Calu3 (cell line): ENCODE measurements around the gene TAF11L5. TPM values are rescaled to one million over a fixed set of nuclear protein-coding genes. Genes with fewer than 3 reads are reported as not detected.
"Not testable (repeated sequence)": the region's sequence is repeated elsewhere in the genome, so short reads cannot be mapped to it uniquely, and the experiment has no call there.

Experiments used
- Bru-seq: library from RNA; stranded (reverse); fragments of 400-500 nt; gene quantifications from one replicate; lab custom pipeline; 2021; lab: Mats Ljungman, UMichigan
- BruChase-seq, 2 experiments: library from RNA; stranded (reverse); fragments of 400-500 nt; gene quantifications; one replicate each; lab custom pipeline; 2021; lab: Mats Ljungman, UMichigan
- BruUV-seq: library from RNA; stranded (reverse); fragments of 400-500 nt; replicated peaks from 2 replicates; lab custom pipeline; 2021; lab: Mats Ljungman, UMichigan
- CTCF ChIA-PET: fragments of 300-600 bp; sonication (Branson Sonifier 250); formaldehyde crosslinking; loops from one replicate; lab custom pipeline; 2022; ENCODE audit warnings: antibody characterized with exemption; lab: Charles Lee
- DNase-seq: peaks from one replicate; pipeline ENCODE4 v3.0.0; 2022
- H3K27ac Mint-ChIP-seq: one replicate; pipeline ENCODE4 v1.8.0; 2022; ENCODE audit warnings: mixed read lengths; ENCODE audit not compliant: unreplicated experiment
- H3K27me3 Mint-ChIP-seq: one replicate; pipeline ENCODE4 v1.8.0; 2022; ENCODE audit warnings: mixed read lengths; ENCODE audit not compliant: unreplicated experiment
- H3K36me3 Mint-ChIP-seq: one replicate; pipeline ENCODE4 v1.8.0; 2022; ENCODE audit warnings: mild to moderate bottlenecking, moderate library complexity, mixed read lengths; ENCODE audit not compliant: insufficient read depth, unreplicated experiment
- H3K4me1 Mint-ChIP-seq: one replicate; pipeline ENCODE4 v1.8.0; 2022; ENCODE audit warnings: mild to moderate bottlenecking, low read depth, mixed read lengths; ENCODE audit not compliant: unreplicated experiment
- H3K4me3 Mint-ChIP-seq: one replicate; pipeline ENCODE4 v1.8.0; 2022; ENCODE audit warnings: mild to moderate bottlenecking, low read depth, moderate library complexity, mixed read lengths; ENCODE audit not compliant: unreplicated experiment
- H3K9me3 Mint-ChIP-seq: one replicate; pipeline ENCODE4 v1.8.0; 2022; ENCODE audit warnings: low read depth, mixed read lengths; ENCODE audit not compliant: unreplicated experiment
- intact Hi-C: fragments of 100-400 bp; cut with micrococcal nuclease; formaldehyde crosslinking; loops from one replicate; pipeline ENCODE4 v1.10.0; 2022; ENCODE audit not compliant: unreplicated experiment
- long read RNA-seq: library from polyadenylated mRNA; stranded (forward); transcript quantifications from one replicate; pipeline ENCODE4 v2.0.0, GENCODE V29; 2022
- total RNA-seq: library from RNA; stranded (reverse); gene quantifications from 2 replicates; pipeline ENCODE4 v1.2.3, GENCODE V29; 2022
- TF ChIP-seq, protein P1 (sequence below): fragments of 200-600 bp; IDR thresholded peaks from one replicate; pipeline ENCODE4 v1.8.0; 2022; ENCODE audit warnings: antibody characterized with exemption; ENCODE audit not compliant: unreplicated experiment

The TAF11L5 gene
- total RNA-seq, result not detected in 2 replicates
- not detected for Bru-seq, nascent RNA
- not detected for BruChase-seq, experiment 1, labeled RNA remaining after a 6-hour chase
- not detected for BruChase-seq, experiment 2, labeled RNA remaining after a 2-hour chase
- long read RNA-seq, result 0 reads

DNA sequence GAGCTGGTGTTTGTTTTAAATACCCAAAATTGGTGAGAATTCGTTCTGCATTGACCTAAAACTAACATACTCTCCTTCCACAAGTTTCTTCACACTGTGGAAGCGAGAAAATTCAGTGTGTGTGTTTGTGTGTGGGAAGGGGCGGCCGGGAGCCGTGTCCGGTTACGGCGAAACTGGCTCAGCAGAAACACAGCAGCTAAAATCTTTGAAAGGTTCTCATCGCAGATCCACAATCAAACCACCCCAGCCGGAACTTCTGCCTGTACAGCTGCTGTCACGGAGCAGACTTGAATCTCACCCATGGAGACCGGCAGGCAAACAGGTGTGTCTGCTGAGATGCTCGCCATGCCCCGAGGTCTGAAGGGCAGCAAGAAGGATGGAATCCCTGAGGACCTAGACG, at the start of gene TAF11L5:
TAF11L5 (plus strand) TSS at position 301 of the 400 bp plus-strand sequence.
- intact Hi-C loops, BruUV-seq, H3K4me1 Mint-ChIP-seq, DNase-seq, H3K27ac Mint-ChIP-seq, H3K4me3 Mint-ChIP-seq, H3K36me3 Mint-ChIP-seq, H3K9me3 Mint-ChIP-seq, H3K27me3 Mint-ChIP-seq, CTCF ChIA-PET: not testable (repeated sequence)

DNA sequence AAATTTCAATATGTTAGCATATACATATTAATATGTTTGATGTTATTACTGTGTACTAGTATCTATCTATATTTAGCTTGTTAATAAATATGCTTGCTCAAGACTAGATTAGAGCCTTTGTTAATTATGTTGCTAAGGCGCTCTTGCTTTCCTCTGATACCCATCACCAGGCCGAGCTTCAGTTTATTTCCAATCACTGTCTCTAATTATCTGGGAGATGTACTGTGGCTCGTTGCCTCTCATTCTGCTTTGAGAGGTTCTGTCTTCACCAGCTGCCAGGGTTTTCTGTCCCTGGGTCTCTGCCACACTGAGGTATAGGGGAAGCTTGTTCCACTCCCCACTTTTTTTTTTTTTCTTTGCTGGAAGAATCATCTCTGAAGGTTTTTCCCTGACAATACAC, 48.0 kb upstream of the TAF11L5 start:
- H3K27ac Mint-ChIP-seq, result no peak overlapping the region
- no peak overlapping the region for H3K4me3 Mint-ChIP-seq
- CTCF ChIA-PET, result no interaction called here
- H3K4me1 Mint-ChIP-seq, result no peaks in the 10 kb centered on the region
- DNase-seq, result no peak
- H3K27me3 Mint-ChIP-seq, result peaks cover 35% of the 10 kb centered on the region
- BruUV-seq, result no TSS peak
- intact Hi-C loops, result no loop called here
- TF ChIP-seq, protein P1, sequence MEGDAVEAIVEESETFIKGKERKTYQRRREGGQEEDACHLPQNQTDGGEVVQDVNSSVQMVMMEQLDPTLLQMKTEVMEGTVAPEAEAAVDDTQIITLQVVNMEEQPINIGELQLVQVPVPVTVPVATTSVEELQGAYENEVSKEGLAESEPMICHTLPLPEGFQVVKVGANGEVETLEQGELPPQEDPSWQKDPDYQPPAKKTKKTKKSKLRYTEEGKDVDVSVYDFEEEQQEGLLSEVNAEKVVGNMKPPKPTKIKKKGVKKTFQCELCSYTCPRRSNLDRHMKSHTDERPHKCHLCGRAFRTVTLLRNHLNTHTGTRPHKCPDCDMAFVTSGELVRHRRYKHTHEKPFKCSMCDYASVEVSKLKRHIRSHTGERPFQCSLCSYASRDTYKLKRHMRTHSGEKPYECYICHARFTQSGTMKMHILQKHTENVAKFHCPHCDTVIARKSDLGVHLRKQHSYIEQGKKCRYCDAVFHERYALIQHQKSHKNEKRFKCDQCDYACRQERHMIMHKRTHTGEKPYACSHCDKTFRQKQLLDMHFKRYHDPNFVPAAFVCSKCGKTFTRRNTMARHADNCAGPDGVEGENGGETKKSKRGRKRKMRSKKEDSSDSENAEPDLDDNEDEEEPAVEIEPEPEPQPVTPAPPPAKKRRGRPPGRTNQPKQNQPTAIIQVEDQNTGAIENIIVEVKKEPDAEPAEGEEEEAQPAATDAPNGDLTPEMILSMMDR, result no peak
- H3K36me3 Mint-ChIP-seq, result no peaks in the 10 kb centered on the region
- H3K9me3 Mint-ChIP-seq, result no peaks in the 10 kb centered on the region

DNA sequence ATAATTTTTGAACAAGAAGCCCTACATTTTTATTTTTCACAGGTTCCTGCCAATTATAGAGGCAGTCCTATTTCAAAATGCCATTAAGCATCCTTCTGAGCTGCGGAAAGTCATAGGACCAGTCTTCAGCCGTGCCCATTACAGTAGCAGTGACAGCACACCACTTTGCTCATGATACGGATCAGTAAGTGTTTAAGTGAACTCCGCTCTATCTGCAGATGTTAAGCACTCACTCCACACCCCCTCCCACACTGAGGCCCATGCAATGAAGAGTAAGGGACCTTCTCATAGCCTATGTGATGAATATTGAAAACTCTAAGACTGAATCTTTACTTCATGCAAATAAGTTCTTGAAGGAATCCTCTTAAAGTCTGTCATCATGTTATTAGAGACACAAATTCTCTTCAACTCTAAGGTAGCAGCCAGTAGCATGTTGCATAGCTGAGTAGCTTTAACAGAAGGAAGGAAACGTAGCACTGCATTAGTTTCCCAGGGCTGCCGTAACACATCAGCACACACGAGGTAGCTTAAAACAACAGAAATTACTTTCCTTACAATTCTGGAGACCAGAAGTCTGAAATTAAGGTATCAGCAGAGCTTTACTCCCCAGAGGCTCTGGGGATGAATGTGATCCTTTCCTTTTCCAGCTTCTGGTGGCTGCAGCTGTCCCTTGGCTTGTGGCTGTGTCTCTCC, 47.3 kb upstream of the TAF11L5 start:
- Mint-ChIP-seq H3K4me1 (no peaks in the 10 kb centered on the region), H3K27me3 (peaks cover 37% of the 10 kb centered on the region), H3K4me3 (no peak overlapping the region), H3K9me3 (no peaks in the 10 kb centered on the region), H3K36me3 (no peaks in the 10 kb centered on the region), H3K27ac (no peak overlapping the region)
- intact Hi-C loops, result no loop called here
- no peak for DNase-seq
- CTCF ChIA-PET, result no interaction called here
- TF ChIP-seq, protein P1, result no peak
- BruUV-seq, result no TSS peak

DNA sequence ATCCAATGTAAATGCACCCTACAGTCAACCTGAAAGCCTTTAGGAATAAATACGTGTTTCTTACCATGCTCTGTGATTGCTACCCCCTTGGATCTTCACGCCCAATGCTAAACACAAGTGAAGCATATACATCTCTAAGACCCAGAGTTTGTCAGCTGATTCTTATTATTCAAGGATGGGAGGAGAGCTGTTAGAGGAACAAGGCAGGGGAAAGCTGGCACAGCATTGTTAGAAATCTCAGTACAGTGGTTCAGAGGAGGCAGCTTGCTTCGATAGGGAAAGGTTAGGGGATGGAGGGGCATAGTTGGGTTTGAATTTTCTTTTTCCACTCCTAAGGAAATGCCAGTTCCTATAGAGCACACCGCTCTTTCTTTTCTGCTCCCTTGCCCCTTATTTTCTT, 43.7 kb upstream of the TAF11L5 start:
- Mint-ChIP-seq H3K4me1 (no peaks in the 10 kb centered on the region), H3K9me3 (no peaks in the 10 kb centered on the region), H3K27ac (no peak overlapping the region), H3K36me3 (no peaks in the 10 kb centered on the region), H3K27me3 (peaks cover 33% of the 10 kb centered on the region), H3K4me3 (no peak overlapping the region)
- DNase-seq, result no peak
- intact Hi-C loops, result no loop called here
- no TSS peak for BruUV-seq
- CTCF ChIA-PET, result interaction anchor here (0.6 kb wide), 1 partner anchor 596 kb away, joined by 3 read pairs; no protein-coding TSS in a partner anchor
- TF ChIP-seq, protein P1, result no peak

DNA sequence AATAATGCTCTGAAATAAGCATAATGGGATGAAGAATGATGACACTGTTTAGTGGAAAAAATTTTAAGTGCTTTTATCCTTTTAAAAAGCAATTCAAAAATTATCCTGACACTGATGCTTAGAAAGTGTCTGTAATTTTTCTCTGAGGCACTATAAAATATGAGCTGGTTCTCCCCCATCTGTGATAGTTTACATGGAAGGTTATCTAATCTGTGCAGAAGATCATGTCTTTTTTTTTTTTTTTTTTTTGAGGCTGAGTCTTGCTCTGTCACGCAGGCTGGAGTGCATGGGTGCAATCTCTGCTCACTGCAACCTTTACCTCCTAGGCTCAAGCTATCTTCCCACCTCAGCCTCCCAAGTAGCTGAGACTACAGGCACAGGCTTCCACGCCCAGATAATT, 42.2 kb upstream of the TAF11L5 start:
- Mint-ChIP-seq H3K27me3 (peaks cover 30% of the 10 kb centered on the region), H3K9me3 (no peaks in the 10 kb centered on the region), H3K27ac (no peak overlapping the region), H3K36me3 (no peaks in the 10 kb centered on the region), H3K4me1 (no peaks in the 10 kb centered on the region), H3K4me3 (no peak overlapping the region)
- TF ChIP-seq, protein P1, result no peak
- intact Hi-C loops, result no loop called here
- DNase-seq, result no peak
- BruUV-seq, result no TSS peak
- CTCF ChIA-PET, result no interaction called here

DNA sequence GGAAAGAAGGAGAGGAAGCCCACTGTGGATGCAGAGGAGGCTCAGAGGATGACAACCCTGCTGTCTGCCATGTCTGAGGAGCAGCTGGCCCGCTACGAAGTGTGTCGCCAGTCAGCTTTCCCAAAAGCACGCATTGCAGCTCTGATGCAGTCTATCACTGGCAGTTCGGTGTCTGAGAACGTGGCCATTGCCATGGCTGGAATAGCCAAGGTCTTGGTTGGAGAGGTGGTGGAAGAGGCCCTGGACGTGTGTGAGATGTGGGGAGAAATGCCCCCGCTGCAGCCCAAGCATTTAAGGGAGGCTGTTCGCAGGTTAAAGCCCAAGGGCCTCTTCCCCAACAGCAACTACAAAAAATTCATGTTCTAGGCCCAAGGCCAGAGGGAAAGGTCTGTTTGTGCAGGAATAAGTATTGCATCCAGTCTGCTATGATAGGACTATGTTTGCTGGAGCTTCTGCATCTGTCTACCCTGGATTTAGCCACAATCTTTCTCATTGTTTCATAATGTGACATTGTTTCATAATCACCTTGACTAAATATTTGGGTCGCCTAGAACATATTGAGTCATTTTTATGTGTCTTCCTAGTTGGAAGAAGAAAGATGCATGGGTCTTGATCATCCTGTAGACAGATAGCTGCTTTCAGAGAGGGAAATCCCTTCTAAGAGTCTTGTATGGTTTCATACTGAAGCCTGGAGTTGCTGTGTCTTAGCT, 38.4 kb upstream of the TAF11L5 start:
- H3K4me1 Mint-ChIP-seq, CTCF ChIA-PET, DNase-seq: not testable (repeated sequence)

More for the DNA sequence above, 38.4 kb upstream of the TAF11L5 start:
- H3K9me3 Mint-ChIP-seq, BruUV-seq, intact Hi-C loops, H3K27ac Mint-ChIP-seq, H3K4me3 Mint-ChIP-seq, H3K36me3 Mint-ChIP-seq: not testable (repeated sequence)
- peaks cover 19% of the 10 kb centered on the region for H3K27me3 Mint-ChIP-seq
